ENCODE results near the gene KRT86.

GRCh38 chr12:52233462-52234207 is 40.8 kb upstream of the KRT86 start:
- TF ChIP-seq EP300 (IDR thresholded peaks at IDR 0.05): no peak
- no peak for TF ChIP-seq CTCF (IDR thresholded peaks at IDR 0.05)
- no peak for TF ChIP-seq POLR2A (IDR thresholded peaks at IDR 0.05)
